ENCODE measurements around the gene PCDHA3.
"Not testable (repeated sequence)": the region's sequence is repeated elsewhere in the genome, so short reads cannot be mapped to it uniquely, and the experiment has no call there.

GRCh38 chr5:140848139-140849102 is 47.6 kb downstream of the PCDHA3 start, which contains the start of gene PCDHA9:
- TF ChIP-seq CTCF (conservative IDR thresholded peaks at IDR 0.05; ENCODE audit: low read length); EZH2phosphoT487 (IDR thresholded peaks at IDR 0.05; ENCODE audit: borderline replicate concordance): not testable (repeated sequence)
